K562 (cell line): ENCODE data around the gene MIB2. TPM values are rescaled to one million over a fixed set of nuclear protein-coding genes. Genes with fewer than 3 reads are reported as not detected.
A peak's percentile ranks its signal among the peaks of the same experiment; 100 is the strongest.

Experiments
- ARID4B ChIP-seq: sonication (generic); formaldehyde crosslinking; IDR thresholded peaks from 2 replicates; pipeline ENCODE4 v1.8.0; 2022; ENCODE audit warnings: mild to moderate bottlenecking, missing genetic modification reagents
- CHAMP1 ChIP-seq: fragments of 450-650 bp; IDR thresholded peaks from 2 replicates; pipeline ENCODE4 v1.6.1; 2016; ENCODE audit warnings: mild to moderate bottlenecking
- CSDE1 ChIP-seq, 2 experiments: fragments of 450-650 bp; IDR thresholded peaks; 2 replicates each; pipeline ENCODE4 v1.6.1; 2016; ENCODE audit warnings: mild to moderate bottlenecking in 1 of 2
- E2F3 ChIP-seq: fragments of 250-450 bp; sonication (Bioruptor Pico); IDR thresholded peaks from 2 replicates; pipeline ENCODE4 v1.4.0; 2020; ENCODE audit warnings: mild to moderate bottlenecking
- FOSL1 ChIP-seq: fragments of 200-800 bp; sonication (Bioruptor generic); conservative IDR thresholded peaks from 2 replicates; pipeline ENCODE4 v1.6.1; 2016; ENCODE audit warnings: missing genetic modification characterization, missing compliant biosample characterization
- FOXA3 ChIP-seq, 2 experiments: fragments of 450-650 bp in 1 of 2; sonication (generic) in 1 of 2; formaldehyde crosslinking; IDR thresholded peaks in 1 of 2; conservative IDR thresholded peaks in 1 of 2; 2 replicates each; pipeline versions ENCODE4 v1.4.0 to v1.8.0; 2020 to 2022; ENCODE audit warnings: mild to moderate bottlenecking in 2 of 2, missing genetic modification reagents in 1 of 2
- HDGF ChIP-seq: fragments of 450-650 bp; IDR thresholded peaks from 2 replicates; pipeline ENCODE4 v1.6.1; 2016
- HMBOX1 ChIP-seq: sonication (generic); IDR thresholded peaks from 2 replicates; pipeline ENCODE4 v1.6.1; 2016
- JUNB ChIP-seq: fragments of 450-650 bp; formaldehyde crosslinking; conservative IDR thresholded peaks from 2 replicates; pipeline ENCODE4 v1.4.0; 2020; ENCODE audit warnings: mild to moderate bottlenecking
- KDM5B ChIP-seq: fragments of 200-600 bp; sonication (generic); IDR thresholded peaks from 2 replicates; pipeline ENCODE4 v1.6.1; 2012; ENCODE audit warnings: low read depth, mild to moderate bottlenecking, moderate library complexity, low read length, control low read depth, inconsistent platforms; ENCODE audit not compliant: insufficient replicate concordance
- LEF1 ChIP-seq: fragments of 450-650 bp; IDR thresholded peaks from 2 replicates; pipeline ENCODE4 v1.6.1; 2016; ENCODE audit warnings: mild to moderate bottlenecking
- MAZ ChIP-seq, 2 experiments: fragments of 450-650 bp in 1 of 2; sonication (generic) in 1 of 2; formaldehyde crosslinking; IDR thresholded peaks in 1 of 2; conservative IDR thresholded peaks in 1 of 2; 2 replicates each; pipeline versions ENCODE4 v1.4.0 to v1.5.0; 2020; ENCODE audit warnings: mild to moderate bottlenecking in 1 of 2, missing genetic modification reagents in 1 of 2
- PPARD ChIP-seq: fragments of 250-450 bp; sonication (Bioruptor Pico); IDR thresholded peaks from 2 replicates; pipeline ENCODE4 v1.8.0; 2022; ENCODE audit warnings: inconsistent platforms, mild to moderate bottlenecking, moderate library complexity
- RB1 ChIP-seq: fragments of 450-650 bp; IDR thresholded peaks from 2 replicates; pipeline ENCODE4 v1.6.1; 2017; ENCODE audit warnings: low read depth, mild to moderate bottlenecking
- SMARCE1 ChIP-seq: fragments of 450-650 bp; IDR thresholded peaks from 2 replicates; pipeline ENCODE4 v1.7.1; 2016; ENCODE audit warnings: mild to moderate bottlenecking
- TEAD4 ChIP-seq, 2 experiments: sonication (generic) in 1 of 2; formaldehyde crosslinking in 1 of 2; IDR thresholded peaks; 2 replicates each; pipeline versions ENCODE4 v1.6.1 to v1.8.0; 2012 to 2022; ENCODE audit warnings: borderline replicate concordance in 1 of 2, inconsistent platforms in 1 of 2, low read length in 1 of 2, mild to moderate bottlenecking in 1 of 2, missing genetic modification reagents in 1 of 2
- ZBED1 ChIP-seq: IDR thresholded peaks from 2 replicates; pipeline ENCODE4 v1.6.1; 2014
- ZFPM2 ChIP-seq: fragments of 250-450 bp; sonication (Bioruptor Pico); IDR thresholded peaks from 2 replicates; pipeline ENCODE4 v1.5.1; 2022; ENCODE audit warnings: mild to moderate bottlenecking
- ZNF253 ChIP-seq: fragments of 250-450 bp; sonication (Bioruptor Pico); conservative IDR thresholded peaks from 2 replicates; pipeline ENCODE4 v1.6.1; 2021; ENCODE audit warnings: mild to moderate bottlenecking
- ZNF274 ChIP-seq: IDR thresholded peaks from 2 replicates; pipeline ENCODE4 v1.6.1; 2011; ENCODE audit warnings: low read depth, mild to moderate bottlenecking, low read length, moderate library complexity, borderline replicate concordance
- ZNF408 ChIP-seq: fragments of 250-450 bp; sonication (Bioruptor Pico); IDR thresholded peaks from 2 replicates; pipeline ENCODE4 v1.4.0; 2020; ENCODE audit warnings: low read depth, mild to moderate bottlenecking, moderate library complexity
- polyA plus RNA-seq, 8 experiments: library from polyadenylated mRNA; depleted of rRNA in 4 of 8; stranded (reverse) in 5 of 8; unstranded in 3 of 8; fragments of >200 nt; fragmentation: Nextera tagmentation in 2 of 8; fragmentation: Illumina TruSeq in 1 of 8; extraction: Ambion mirVana in 2 of 8; extraction: Trizol in 1 of 8; gene quantifications; 2 replicates each; pipeline versions ENCODE4 v1.2.1 to v1.2.3, GENCODE V29; 2011 to 2014; ENCODE audit warnings: inconsistent platforms in 1 of 8, missing spikeins in 1 of 8
- total RNA-seq, 7 experiments: library from RNA; depleted of rRNA in 6 of 7; stranded (reverse); fragments of >200 nt in 6 of 7; fragmentation: Illumina TruSeq in 2 of 7; extraction: Trizol in 2 of 7; gene quantifications; 2 replicates each; pipeline versions ENCODE4 v1.2.1 to v1.2.3, GENCODE V29; 2011 to 2021; ENCODE audit warnings: low replicate concordance in 1 of 7

Gene MIB2
- total and polyA plus RNA-seq, 9 of the 15 experiments (the other 6 are each of a cell fraction or from before 2014, with no cell fraction given), result 0.04 to 17.0 (median 4.9) TPM; not detected in 1

GRCh38 chr1:1597275-1597930, 17.9 kb upstream of the MIB2 start (continued):
- TF ChIP-seq TEAD4 (IDR thresholded peaks at IDR 0.05; ENCODE audit: low read length) (no peak), TEAD4 (CRISPR knock-in tag; IDR thresholded peaks at IDR 0.05; ENCODE audit: borderline replicate concordance) (no peak), RB1 (no peak), HMBOX1 (no peak), ZFPM2 (CRISPR knock-in tag) (no peak), ZBED1 (no peak), ZNF253 (CRISPR knock-in tag) (no peak), FOSL1 (tag) (peak; percentile 84), KDM5B (no peak), LEF1 (peak; percentile 54), JUNB (CRISPR knock-in tag) (no peak), ARID4B (CRISPR knock-in tag) (peak; percentile 54; the same call in 1 of the 2 replicates), HDGF (no peak), FOXA3 (CRISPR knock-in tag; conservative IDR thresholded peaks at IDR 0.05 in 1 of 2, IDR thresholded peaks at IDR 0.05 in 1 of 2) (peak in 1 of 2 experiments; percentile 56; a peak in 1 of 4 replicates), CSDE1 (IDR thresholded peaks at IDR 0.05) (no peak), CHAMP1 (no peak), SMARCE1 (no peak), PPARD (CRISPR knock-in tag) (no peak), MAZ (CRISPR knock-in tag; conservative IDR thresholded peaks at IDR 0.05 in 1 of 2, IDR thresholded peaks at IDR 0.05 in 1 of 2) (peak in 1 of 2 experiments; percentile 39; a peak in 1 of 4 replicates), E2F3 (CRISPR knock-in tag) (no peak), ZNF274 (no peak), ZNF408 (CRISPR knock-in tag) (no peak)
